GM19043 (cell line): Measurements from ENCODE around the gene UNC93B1.

Experiments
- ATAC-seq: cut with Tn5 transposase; IDR thresholded peaks from one replicate; pipeline ENCODE4 v1.9.1; 2021; ENCODE audit warnings: low read depth; ENCODE audit not compliant: unreplicated experiment

Gene UNC93B1

DNA sequence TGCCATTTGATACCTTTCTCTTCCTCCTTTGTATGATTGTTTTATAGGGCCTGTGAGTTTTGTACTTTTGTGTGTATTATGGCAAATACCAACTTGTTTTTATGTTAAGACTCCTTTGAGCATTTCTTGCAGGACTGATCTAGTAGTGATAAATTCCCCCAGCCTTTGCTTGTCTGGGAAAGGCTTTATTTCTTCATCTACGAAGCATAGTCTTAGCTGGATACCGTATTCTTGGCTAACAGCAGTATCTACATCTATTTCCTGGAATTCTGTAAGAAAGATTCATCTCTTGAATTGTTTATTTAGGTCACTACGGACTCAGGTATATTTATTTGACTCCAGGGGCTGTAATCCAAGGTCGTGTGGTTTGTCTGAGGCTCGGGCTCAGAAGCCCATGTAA, 20.6 kb upstream of the UNC93B1 start:
- ATAC-seq = no peak

DNA sequence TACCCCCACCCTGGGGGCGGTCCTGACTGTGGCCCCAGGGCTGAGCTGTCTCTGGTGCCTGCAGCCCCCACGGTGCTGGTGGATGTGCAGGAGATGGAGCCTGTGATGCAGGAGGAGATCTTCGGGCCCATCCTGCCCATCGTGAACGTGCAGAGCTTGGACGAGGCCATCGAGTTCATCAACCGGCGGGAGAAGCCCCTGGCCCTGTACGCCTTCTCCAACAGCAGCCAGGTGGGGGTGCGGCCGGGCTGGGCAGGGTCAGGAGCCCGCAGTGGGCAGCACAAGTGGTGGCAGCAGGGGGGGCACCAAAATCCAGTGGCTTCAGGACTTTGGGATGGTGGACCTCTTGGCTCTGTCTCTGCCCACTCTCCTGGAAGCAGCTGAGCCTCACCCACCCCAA, 18.6 kb upstream of the UNC93B1 start:
- no peak for ATAC-seq

DNA sequence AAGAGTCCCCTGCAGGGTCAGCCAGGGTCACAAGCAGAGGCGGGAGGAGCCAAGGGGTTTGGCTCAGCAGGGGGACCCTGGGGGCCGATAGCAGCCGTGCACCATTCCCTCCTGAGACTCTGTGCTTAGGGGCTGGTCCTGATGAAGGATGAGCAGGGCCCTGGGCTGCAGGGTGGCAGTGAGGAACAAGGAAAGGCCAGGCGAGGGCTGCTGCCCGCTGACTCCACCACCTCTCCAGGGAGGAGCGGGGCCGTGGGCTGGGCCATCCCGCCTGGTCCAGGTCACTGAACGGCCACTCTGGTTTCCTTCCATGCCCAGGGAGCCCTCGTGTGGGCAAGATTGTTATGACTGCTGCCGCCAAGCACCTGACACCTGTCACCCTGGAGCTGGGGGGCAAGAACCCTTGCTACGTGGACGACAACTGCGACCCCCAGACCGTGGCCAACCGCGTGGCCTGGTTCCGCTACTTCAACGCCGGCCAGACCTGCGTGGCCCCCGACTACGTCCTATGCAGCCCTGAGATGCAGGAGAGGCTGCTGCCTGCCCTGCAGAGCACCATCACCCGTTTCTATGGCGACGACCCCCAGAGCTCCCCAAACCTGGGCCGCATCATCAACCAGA, 17.4 kb upstream of the UNC93B1 start:
- no peak for ATAC-seq

DNA sequence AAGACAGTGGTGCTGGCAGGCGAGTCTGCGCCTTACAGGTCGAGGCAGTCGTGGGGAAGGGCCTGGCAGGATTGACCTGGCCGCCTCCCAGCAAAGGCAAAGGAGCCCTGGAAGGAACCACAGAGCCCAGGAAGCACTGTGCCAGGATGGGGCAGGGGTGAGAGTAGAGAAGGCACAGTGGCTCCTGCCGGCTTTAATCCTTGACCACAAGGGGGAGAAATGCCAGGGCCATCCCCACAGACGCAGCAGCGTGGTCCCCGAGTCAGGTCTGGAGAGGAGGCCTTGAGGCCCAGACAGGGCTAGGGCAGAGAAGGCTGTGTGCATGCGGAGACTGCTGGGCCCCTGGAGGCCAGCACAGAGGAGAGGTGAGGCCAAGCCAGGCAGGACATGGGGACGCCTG, 16.7 kb upstream of the UNC93B1 start:
- ATAC-seq = no peak

DNA sequence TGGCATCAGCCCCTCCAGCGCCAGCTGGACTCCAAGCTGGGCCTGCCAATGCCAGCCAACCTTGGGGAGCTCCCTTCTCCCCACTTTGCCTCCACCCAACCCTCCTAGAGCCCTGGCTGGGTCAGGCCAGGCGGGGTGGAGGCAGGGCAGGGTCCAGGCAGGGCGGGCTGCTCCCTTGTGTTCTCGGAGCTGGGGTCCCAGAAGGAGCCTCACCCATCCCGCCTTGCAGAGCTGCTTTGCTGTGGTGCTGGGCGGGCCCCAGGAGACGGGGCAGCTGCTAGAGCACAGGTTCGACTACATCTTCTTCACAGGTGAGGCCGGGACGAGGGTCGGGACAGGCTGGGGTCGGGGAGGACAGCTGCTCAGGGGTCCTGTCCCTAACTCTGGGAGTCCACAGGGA, 15.6 kb upstream of the UNC93B1 start:
- no peak for ATAC-seq

DNA sequence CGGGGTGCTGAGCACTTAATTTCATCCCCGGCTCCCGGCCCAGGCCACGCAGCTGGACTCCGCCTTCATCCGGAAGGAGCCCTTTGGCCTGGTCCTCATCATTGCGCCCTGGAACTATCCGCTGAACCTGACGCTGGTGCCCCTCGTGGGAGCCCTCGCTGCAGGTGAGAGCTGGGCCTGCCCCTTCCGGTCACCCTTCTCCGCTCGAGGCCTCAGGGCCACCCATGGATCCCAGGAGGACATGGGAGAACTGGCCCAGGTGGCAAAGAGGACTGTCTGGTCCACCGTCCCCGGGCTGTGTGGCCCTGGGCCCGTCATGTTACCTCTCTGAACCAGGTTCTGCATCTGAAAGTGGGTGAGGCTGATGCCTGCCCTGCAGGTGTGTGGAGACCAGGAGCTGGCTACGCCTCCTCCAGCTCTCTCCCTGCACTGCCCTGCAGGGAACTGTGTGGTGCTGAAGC, 14.9 kb upstream of the UNC93B1 start:
- no peak for ATAC-seq

DNA sequence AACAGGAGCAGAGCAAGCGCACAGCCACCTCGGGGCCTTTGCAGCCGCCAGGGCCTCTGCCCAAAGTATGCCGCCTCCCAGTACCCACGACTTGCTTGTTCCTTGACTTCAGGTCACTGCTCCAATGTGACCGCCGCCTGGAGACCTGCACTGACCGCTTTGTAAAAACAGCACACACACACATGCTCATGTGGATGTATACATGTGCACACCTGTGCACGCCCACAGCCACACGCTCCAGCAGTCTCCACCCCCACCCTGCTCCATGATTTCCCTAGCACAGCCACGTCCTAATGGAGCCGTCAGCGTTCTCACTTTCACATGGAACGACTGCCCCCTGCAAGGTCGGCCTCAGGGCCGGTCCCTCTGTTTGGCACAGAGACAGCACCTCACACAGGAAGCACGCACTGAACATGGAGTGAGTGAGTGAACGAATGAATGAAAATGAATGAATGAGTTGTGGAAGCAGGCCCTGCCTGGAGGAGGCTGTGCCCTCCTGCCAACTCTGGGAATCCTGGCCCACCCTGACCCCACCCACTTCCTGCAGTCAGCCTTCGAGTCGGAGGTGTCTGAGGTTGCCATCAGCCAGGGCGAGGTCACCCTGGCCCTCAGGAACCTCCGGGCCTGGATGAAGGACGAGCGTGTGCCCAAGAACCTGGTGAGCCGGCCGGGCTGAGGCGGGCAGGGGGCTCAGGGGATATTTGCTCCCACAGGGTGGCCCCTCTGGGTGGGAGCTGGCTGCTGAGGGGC, 14.3 kb upstream of the UNC93B1 start:
- no peak for ATAC-seq

DNA sequence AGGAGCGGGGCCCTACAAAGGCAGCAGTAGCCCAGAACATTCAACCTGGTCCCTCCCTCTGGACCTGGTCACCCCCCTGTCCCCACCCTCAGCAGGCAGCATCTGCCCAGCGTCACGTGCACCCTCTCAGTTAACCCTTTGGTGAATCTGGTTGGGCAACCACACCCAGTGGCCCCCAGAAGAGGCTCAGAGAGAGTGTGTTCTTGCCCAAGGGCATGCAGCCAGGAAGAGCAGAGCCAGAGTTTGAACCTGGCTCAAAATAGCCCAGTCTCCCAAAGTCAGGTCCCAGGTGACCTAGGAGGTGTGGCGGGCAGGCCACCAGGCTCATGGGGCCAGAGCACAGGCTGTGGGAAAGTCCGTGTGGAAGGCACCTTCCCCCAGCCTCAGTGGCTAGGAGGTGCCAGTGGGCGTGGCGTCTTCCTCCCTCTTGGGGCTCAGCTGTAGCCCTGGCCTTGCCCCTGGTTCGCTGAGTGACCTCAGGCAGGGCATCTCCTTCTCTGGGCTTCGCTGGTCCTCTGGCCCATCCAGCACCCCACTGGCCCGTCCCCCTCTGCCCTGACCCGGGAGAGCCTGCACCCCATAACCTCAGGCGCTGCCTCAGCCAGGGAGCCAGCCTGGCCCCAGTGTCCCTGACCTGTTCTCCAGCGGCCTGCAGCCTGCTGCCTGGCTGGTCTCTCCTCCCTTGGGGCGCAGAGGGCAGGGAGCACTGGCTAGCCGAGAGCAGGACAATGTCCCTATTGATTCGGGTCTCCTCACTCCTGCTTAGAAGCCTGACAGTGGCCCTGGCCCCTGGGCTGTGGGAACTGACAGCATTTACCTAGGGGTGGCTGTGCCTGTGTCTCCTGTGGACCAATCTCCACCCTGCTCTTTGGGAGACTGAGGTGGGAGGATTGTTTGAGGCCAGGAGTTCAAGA, 13.3 kb upstream of the UNC93B1 start:
- no peak for ATAC-seq

DNA sequence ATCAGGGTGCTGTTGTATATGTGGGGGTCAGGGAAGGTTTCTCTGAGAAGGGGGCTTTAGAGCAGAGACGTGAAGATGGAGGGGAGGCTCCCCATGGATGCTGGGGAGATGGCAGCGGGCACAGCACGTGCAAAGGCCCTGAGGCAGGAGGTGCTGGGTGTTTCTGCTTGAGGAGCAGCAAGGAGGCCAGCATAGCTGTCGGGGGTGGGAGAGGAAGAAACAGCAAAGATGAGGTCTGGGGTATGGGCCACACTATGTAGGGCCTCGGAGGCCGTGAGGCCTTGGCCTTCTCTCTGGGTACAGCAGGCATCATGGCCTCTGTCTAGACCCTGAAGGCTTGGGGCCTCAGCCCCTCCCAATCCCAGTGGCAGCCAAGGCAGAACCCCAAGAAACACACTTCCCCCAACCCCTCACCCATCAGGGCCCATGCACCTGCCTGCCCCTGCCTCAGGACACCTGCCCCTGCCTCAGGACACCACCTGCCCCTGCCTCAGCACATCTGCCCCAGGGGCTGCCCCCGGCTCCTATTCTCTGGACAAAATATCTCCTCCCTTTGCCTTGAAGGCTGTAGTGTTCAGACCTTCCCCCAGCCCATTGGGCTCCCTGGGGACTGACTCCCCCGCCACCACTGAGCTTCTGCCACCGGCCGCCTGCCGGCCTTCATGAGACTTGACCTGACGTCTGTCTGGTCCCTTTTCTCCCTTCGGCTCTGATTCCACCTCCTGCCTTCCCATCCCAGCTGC, 12.4 kb upstream of the UNC93B1 start:
- ATAC-seq = no peak

DNA sequence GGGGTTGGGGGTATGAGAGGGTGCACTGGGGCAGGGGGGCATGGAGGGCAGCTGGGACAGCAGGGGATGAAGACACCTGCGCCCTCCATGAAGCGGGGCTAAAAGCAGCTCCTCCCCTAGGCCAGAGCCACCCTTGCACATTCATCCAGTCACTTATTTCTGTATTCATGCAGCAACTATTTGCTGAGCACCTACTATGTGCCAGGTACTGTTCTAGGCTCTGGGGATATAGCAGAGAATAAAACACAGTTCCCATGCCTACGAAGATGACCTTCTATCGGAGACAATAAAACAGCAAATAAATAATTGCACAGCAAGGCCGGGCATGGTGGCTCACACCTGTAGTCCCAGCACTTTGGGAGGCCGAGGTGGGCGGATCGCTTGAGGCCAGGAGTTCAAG, 11.6 kb upstream of the UNC93B1 start:
- ATAC-seq = no peak

DNA sequence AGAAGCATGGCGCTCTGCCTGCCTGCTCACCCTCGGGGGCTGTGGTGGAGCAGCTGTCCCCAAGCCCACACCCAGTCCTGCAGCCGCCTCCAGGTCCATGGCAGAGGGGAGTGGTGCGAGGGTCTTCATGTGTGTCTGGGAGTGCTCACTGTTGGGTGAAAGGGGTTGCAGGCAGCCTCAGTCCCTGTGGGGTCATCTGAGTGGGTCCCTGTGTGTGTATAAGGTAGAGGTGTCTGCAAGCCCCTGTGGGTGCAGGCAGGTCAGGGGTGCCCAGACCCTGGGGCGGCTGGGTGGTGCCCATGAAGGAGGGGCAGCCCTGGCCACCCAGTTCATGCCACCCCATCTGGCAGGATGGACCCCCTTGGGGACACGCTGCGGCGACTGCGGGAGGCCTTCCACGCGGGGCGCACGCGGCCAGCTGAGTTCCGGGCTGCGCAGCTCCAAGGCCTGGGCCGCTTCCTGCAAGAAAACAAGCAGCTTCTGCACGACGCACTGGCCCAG, 11.1 kb upstream of the UNC93B1 start:
- no peak for ATAC-seq

DNA sequence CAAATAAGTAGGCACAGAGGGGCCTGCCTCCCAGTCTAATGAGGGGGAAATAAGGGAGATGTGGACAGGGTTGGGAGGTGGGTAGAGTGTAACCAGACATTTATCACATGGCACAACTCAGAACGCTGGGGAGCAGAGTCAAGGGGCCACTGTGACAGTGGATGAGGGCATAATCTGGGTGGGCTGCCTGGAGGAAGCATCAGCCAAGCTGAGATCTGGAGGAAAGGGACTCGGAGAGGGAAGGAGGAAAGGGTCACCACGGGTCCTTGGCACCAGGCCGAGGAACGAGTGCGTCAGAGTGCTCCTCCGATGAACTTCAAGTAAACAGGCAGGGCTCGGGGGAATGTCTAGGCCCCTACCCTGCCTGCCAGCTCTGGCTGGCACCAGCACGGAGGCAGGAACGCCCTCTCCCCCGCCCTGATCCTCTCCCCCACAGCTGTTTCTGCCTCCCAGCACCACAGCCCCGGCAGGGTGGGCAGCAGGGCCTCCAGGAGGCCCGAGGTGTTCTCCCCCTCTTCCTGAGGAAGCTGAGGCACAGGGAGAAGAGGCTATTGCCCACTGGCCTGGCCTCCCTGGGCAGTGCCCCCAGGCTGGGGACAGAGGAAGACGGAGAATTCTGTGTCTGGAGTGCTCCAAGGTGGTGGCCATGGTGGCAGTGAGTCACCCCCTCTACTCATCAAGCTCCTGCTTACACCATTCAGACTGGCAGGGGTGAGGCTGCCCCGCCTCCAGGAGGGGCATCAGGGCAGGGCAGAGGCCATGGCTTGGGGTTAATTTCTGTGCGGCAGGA, 10.5 kb upstream of the UNC93B1 start:
- no peak for ATAC-seq

DNA sequence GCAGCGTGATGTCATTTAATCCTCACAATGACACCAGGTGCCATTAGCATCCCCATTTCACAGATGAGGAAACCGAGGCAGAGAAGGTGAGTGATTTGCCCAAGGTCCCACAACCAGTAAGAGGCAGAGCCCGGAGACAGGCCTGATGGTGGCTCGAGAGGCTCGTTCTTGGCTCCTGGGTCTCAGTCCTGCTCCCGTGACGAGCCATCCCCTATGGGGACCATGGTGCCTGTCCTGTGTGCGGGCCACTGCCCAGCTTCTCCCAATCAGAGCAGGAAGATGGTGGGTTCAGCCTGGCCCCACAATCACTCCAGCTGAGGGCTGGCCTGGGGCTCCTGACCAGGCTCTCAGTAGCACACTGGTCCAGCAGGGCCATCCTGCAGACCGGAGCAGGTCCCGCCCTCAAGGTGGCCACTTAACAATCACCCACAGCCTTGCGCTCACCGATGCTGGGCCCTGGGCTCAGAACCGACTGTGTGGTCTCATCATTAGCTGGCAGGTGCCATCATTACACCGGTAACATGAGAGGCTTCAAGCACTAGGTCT, 9.8 kb upstream of the UNC93B1 start:
- ATAC-seq = no peak

DNA sequence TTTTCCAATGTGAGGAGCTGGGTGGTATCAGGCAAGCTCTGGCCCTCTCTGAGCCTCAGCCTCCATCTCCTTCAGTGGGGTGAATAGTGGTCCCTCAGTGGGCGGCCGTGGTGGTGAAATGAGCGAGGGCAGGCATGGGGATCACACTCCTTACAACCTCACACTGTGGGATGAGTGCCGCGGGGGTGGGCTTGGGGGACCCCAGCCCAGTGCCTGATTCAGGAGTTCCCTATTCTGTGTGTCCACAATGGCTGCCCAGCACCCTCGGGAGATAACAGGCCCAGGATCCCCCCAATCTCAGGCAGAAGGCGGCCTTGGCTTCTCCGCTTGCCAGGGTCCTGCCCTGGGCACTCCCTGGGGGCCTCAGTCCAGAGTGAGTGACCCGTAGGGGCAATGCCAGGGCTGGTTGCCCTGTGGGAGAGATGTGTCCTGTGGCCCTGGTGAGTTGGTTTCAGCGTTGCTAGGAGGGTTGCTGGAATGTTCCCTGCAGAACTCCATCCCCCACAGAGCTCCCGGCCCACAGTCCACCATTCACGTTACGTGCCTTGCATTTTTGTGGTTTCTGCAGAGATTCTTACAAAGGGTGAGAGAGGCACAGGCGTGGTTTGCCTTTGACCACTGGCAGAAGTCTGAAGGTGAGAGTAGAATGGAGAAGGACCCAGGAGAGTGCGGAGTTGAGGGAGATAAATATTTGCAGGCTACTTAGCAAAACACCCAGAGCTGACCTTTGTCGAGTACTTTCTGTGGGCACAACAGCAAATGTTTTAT, 9.1 kb upstream of the UNC93B1 start:
- ATAC-seq = no peak

DNA sequence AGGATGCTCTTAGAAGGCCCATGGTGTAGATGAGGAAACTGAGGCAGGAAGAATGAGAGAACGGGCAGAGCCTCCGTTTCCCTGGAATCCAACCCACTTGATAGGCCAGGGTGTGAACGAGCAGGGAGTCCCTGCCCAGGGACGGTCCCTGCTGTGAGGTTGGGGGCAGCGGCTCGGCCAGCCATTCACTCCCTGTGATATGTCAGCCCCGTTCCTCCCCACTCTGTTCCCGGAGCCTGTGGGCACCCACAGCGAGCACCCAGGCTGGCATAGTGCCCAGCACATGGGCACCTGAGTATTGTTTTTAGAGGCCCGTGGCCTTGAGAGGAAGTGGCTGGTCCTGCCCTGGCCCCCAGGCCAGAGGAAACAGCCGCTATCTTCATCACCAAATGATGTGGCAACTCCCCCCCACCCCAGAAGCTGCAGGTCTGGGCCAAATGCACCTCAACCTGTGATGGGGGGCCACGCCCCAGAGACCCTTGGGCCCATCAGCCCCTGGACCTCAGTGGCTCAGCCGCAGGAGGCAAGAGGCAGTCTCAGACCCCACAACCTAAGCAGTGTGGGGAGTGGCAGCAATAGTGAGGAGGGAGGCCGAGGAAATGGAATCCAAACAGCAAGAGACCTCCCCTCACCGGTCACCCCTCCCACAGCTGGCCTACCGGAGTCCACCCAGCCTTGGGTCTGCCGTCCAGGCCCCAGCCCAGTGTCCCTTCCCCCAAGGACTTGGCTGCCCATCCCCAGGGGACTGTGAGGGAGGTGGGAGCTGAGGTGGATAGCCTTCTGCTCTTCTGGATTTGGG, 8.3 kb upstream of the UNC93B1 start:
- no peak for ATAC-seq

DNA sequence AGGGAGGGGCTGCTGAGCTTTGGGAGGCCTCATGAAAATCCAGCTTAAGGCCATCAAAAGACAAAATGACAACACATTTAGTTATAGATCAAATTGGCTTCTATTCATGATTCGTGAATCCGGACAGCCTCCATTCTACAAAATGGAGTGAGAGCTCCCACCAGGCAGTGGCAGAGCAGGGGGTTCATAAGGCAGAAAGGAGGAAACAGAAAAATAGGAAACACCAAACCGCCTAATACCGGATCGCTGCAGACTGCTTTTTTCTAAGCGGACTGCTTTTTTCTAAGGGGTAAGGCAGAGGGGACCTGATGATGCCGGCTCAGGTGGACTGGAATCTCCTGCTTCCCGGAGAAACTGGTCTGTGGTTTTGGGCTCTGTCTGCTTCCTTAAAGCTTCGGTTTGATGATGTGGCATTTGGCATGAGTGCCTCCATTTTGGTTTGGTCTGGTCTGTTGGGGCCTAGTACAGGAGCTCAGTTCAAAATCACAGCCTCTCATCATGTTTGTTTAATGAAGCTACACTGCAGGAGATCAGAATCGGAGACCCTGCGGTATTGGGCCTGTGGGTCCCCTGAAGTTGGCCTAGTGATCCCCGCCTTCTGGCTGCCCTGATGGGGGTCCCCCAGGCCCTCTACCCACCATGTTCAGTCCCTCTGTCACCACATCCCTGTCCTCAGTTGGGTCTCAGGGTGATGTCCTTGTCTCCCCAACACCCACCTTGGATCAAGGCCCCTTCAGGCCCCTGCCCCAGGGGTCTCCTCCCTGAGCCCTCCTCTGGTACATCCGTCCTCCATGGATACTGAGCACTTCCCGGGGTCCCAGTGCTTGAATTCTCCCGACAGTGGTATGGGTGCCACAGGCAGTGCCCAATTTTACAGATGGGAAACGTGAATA, 7.4 kb upstream of the UNC93B1 start:
- no peak for ATAC-seq
